IMR-90 (cell line): ENCODE data around the gene INPP5A. TPM values are rescaled to one million over a fixed set of nuclear protein-coding genes. Genes with fewer than 3 reads are reported as not detected.

Experiments
- ATAC-seq: fragments of 200-7000 bp; cut with Tn5 transposase; 2 replicates; pipeline ENCODE4 v1.9.1; 2020; ENCODE audit warnings: low read depth, mild to moderate bottlenecking, moderate library complexity
- BruUV-seq: library from RNA; stranded (reverse); fragments of 400-500 nt; replicated peaks from 2 replicates; lab custom pipeline; 2021; lab: Mats Ljungman, UMichigan
- CTCF ChIA-PET: fragments of 300-600 bp; formaldehyde crosslinking; extraction: SDS; loops from one replicate; lab custom pipeline; 2021; ENCODE audit warnings: antibody characterized with exemption; lab: Yijun Ruan, JAX
- POLR2A ChIA-PET: fragments of 300-600 bp; sonication (Branson Sonifier 250); formaldehyde crosslinking; loops from one replicate; lab custom pipeline; 2022; ENCODE audit warnings: antibody characterized with exemption; ENCODE audit not compliant: unreplicated experiment; lab: Charles Lee
- DNase-seq: peaks from one replicate; pipeline ENCODE4 v3.0.0; 2013
- H2AFZ ChIP-seq: replicated peaks from 2 replicates; pipeline ENCODE3; 2013; ENCODE audit warnings: low read length, mild to moderate bottlenecking; ENCODE audit not compliant: poor library complexity
- H2AK5ac ChIP-seq: 2 replicates; pipeline ENCODE4 v1.6.1; 2013; ENCODE audit warnings: low read depth, low read length, inconsistent platforms
- H2AK9ac ChIP-seq: replicated peaks from 2 replicates; pipeline ENCODE3; 2013; ENCODE audit warnings: mild to moderate bottlenecking, low read depth, low read length, moderate library complexity; ENCODE audit not compliant: poor library complexity
- H2BK120ac ChIP-seq: 2 replicates; pipeline ENCODE4 v1.6.1; 2013; ENCODE audit warnings: low read depth, low read length, inconsistent platforms
- H2BK15ac ChIP-seq: 3 replicates; pipeline ENCODE4 v1.6.1; 2013; ENCODE audit warnings: low read depth, low read length, inconsistent platforms
- H2BK20ac ChIP-seq: 2 replicates; pipeline ENCODE4 v1.6.1; 2013; ENCODE audit warnings: low read depth, mild to moderate bottlenecking, inconsistent platforms, low read length, moderate library complexity
- H2BK5ac ChIP-seq: 2 replicates; pipeline ENCODE4 v1.6.1; 2013; ENCODE audit warnings: mild to moderate bottlenecking, low read depth, low read length, inconsistent platforms; ENCODE audit not compliant: poor library complexity, severe bottlenecking
- H3K14ac ChIP-seq: replicated peaks from 2 replicates; pipeline ENCODE4 v1.6.1; 2013; ENCODE audit warnings: low read depth, low read length, inconsistent platforms
- H3K18ac ChIP-seq: 2 replicates; pipeline ENCODE4 v1.6.1; 2013; ENCODE audit warnings: low read depth, low read length, control low read depth
- H3K23ac ChIP-seq: 2 replicates; pipeline ENCODE4 v1.6.1; 2013; ENCODE audit warnings: low read depth, low read length, inconsistent platforms
- H3K27ac ChIP-seq: 2 replicates; pipeline ENCODE4 v1.5.1; 2013; ENCODE audit warnings: mild to moderate bottlenecking, control low read depth, low read length; ENCODE audit not compliant: insufficient read depth
- H3K27me3 ChIP-seq: 2 replicates; pipeline ENCODE4 v1.6.1; 2013; ENCODE audit warnings: low read length; ENCODE audit not compliant: control insufficient read depth, insufficient read depth
- H3K36me3 ChIP-seq: 2 replicates; pipeline ENCODE4 v1.6.1; 2013; ENCODE audit warnings: low read length, mixed read lengths; ENCODE audit not compliant: control insufficient read depth, insufficient read depth
- H3K4ac ChIP-seq: 2 replicates; pipeline ENCODE4 v1.6.1; 2013; ENCODE audit warnings: low read depth, low read length, inconsistent platforms
- H3K4me1 ChIP-seq: 2 replicates; pipeline ENCODE4 v1.6.1; 2013; ENCODE audit warnings: low read length, mixed read lengths; ENCODE audit not compliant: control insufficient read depth, insufficient read depth
- H3K4me2 ChIP-seq: 2 replicates; pipeline ENCODE4 v1.6.1; 2013; ENCODE audit warnings: low read depth, mild to moderate bottlenecking, control low read depth, low read length, moderate library complexity
- H3K4me3 ChIP-seq: 2 replicates; pipeline ENCODE4 v1.5.1; 2013; ENCODE audit warnings: low read depth, mild to moderate bottlenecking, control low read depth, low read length, moderate library complexity; ENCODE audit not compliant: insufficient read depth
- H3K56ac ChIP-seq: 2 replicates; pipeline ENCODE4 v1.6.1; 2013; ENCODE audit warnings: low read length, inconsistent platforms; ENCODE audit not compliant: insufficient read depth; ENCODE audit errors: extremely low read depth
- H3K79me1 ChIP-seq, 2 experiments: 2 replicates each; pipeline ENCODE4 v1.6.1; 2013; ENCODE audit warnings: low read length in 2 of 2, inconsistent platforms in 1 of 2, low read depth in 1 of 2
- H3K9ac ChIP-seq: 2 replicates; pipeline ENCODE4 v1.6.1; 2013; ENCODE audit warnings: low read depth, low read length, control low read depth
- H3K9me1 ChIP-seq: 2 replicates; pipeline ENCODE4 v1.6.1; 2013; ENCODE audit warnings: low read length, inconsistent platforms; ENCODE audit not compliant: insufficient read depth
- H3K9me3 ChIP-seq: 2 replicates; pipeline ENCODE4 v1.6.1; 2013; ENCODE audit warnings: low read length; ENCODE audit not compliant: control insufficient read depth, insufficient read depth
- H4K20me1 ChIP-seq: 2 replicates; pipeline ENCODE4 v1.6.1; 2013; ENCODE audit warnings: low read length, inconsistent platforms; ENCODE audit not compliant: insufficient read depth
- H4K5ac ChIP-seq: 2 replicates; pipeline ENCODE4 v1.6.1; 2013; ENCODE audit warnings: mild to moderate bottlenecking, low read depth, low read length, control low read depth
- H4K8ac ChIP-seq, 2 experiments: 2 replicates each; pipeline ENCODE4 v1.6.1; 2013; ENCODE audit warnings: low read depth in 2 of 2, low read length in 2 of 2, control low read depth in 1 of 2, inconsistent platforms in 1 of 2
- H4K91ac ChIP-seq: 2 replicates; pipeline ENCODE4 v1.6.1; 2013; ENCODE audit warnings: low read depth, low read length, inconsistent platforms; ENCODE audit not compliant: insufficient read depth
- BHLHE40 ChIP-seq: fragments of 150-350 bp; IDR thresholded peaks from 2 replicates; pipeline ENCODE4 v1.6.1; 2016; ENCODE audit warnings: mild to moderate bottlenecking, low read depth, low read length
- CHD1 ChIP-seq: IDR thresholded peaks from 2 replicates; pipeline ENCODE4 v1.6.1; 2012; ENCODE audit warnings: low read depth, low read length, improper control_type of control experiment
- ELK1 ChIP-seq: fragments of 150-350 bp; IDR thresholded peaks from 2 replicates; pipeline ENCODE4 v1.6.1; 2016; ENCODE audit warnings: low read depth, mild to moderate bottlenecking, low read length, moderate library complexity, borderline replicate concordance
- MAFK ChIP-seq: IDR thresholded peaks from 2 replicates; pipeline ENCODE4 v1.6.1; 2012; ENCODE audit warnings: low read depth, low read length, improper control_type of control experiment
- MAZ ChIP-seq: IDR thresholded peaks from 2 replicates; pipeline ENCODE4 v1.6.1; 2012; ENCODE audit warnings: low read depth, mild to moderate bottlenecking, low read length, improper control_type of control experiment, moderate library complexity, borderline replicate concordance
- MXI1 ChIP-seq: IDR thresholded peaks from 2 replicates; pipeline ENCODE4 v1.6.1; 2012; ENCODE audit warnings: low read depth, mild to moderate bottlenecking, low read length, moderate library complexity, borderline replicate concordance
- NFE2L2 ChIP-seq: fragments of 150-350 bp; IDR thresholded peaks from 2 replicates; pipeline ENCODE4 v1.6.1; 2016; ENCODE audit warnings: low read depth, mild to moderate bottlenecking, low read length
- RAD21 ChIP-seq: IDR thresholded peaks from 2 replicates; pipeline ENCODE4 v1.6.1; 2012; ENCODE audit warnings: low read length, improper control_type of control experiment
- SMC3 ChIP-seq: fragments of 150-350 bp; IDR thresholded peaks from 2 replicates; pipeline ENCODE4 v1.6.1; 2016; ENCODE audit warnings: low read depth, mild to moderate bottlenecking, antibody characterized with exemption, low read length, moderate library complexity
- WGBS, 2 experiments: methylation state at CpG; one replicate each; pipeline versions ENCODE4 v1.1.5 to v1.1.7; 2013; ENCODE audit warnings: missing lambda C conversion rate in 2 of 2; ENCODE audit not compliant: insufficient read length in 1 of 2; ENCODE audit errors: extremely low coverage in 2 of 2; 5-methylcytosine and 5-hydroxymethylcytosine counted together
- dilution Hi-C: fragments of 300-500 bp; cut with HindIII; formaldehyde crosslinking; loops from one replicate; pipeline ENCODE4 v1.14.3; 2018; ENCODE audit warnings: low sequenced_read_pairs; ENCODE audit not compliant: unreplicated experiment
- in situ Hi-C: fragments of 300-500 bp; cut with MboI; formaldehyde crosslinking; loops from 3 replicates; pipeline ENCODE4 v1.14.3; 2019; ENCODE audit warnings: low sequenced_read_pairs, inconsistent platforms, mixed read lengths
- intact Hi-C: fragments of 100-400 bp; cut with micrococcal nuclease; formaldehyde crosslinking; loops from 2 replicates; pipeline ENCODE4 v1.10.0; 2022
- polyA plus RNA-seq, 3 experiments: library from polyadenylated mRNA; depleted of rRNA; stranded (reverse); fragments of >200 nt; gene quantifications; 2 replicates each; pipeline ENCODE4 v1.2.3, GENCODE V29; 2012; ENCODE audit warnings: low replicate concordance in 1 of 3
- total RNA-seq: library from RNA; depleted of rRNA; stranded (reverse); fragments of >200 nt; gene quantifications from 2 replicates; pipeline ENCODE4 v1.2.3, GENCODE V29; 2012
- TF ChIP-seq, protein P1 (sequence below): fragments of 150-350 bp; IDR thresholded peaks from 2 replicates; pipeline ENCODE4 v1.6.1; 2017; ENCODE audit warnings: mild to moderate bottlenecking, antibody characterized with exemption, low read length, low read depth
- TF ChIP-seq, protein P2 (sequence below): conservative IDR thresholded peaks from 2 replicates; pipeline ENCODE4 v1.5.1; 2012; ENCODE audit warnings: mild to moderate bottlenecking, low read depth, low read length, improper control_type of control experiment

The INPP5A gene
- total and polyA plus RNA-seq, 2 of the 4 experiments (the other 2 are of a cell fraction) = 21.4 to 36.7 TPM

DNA sequence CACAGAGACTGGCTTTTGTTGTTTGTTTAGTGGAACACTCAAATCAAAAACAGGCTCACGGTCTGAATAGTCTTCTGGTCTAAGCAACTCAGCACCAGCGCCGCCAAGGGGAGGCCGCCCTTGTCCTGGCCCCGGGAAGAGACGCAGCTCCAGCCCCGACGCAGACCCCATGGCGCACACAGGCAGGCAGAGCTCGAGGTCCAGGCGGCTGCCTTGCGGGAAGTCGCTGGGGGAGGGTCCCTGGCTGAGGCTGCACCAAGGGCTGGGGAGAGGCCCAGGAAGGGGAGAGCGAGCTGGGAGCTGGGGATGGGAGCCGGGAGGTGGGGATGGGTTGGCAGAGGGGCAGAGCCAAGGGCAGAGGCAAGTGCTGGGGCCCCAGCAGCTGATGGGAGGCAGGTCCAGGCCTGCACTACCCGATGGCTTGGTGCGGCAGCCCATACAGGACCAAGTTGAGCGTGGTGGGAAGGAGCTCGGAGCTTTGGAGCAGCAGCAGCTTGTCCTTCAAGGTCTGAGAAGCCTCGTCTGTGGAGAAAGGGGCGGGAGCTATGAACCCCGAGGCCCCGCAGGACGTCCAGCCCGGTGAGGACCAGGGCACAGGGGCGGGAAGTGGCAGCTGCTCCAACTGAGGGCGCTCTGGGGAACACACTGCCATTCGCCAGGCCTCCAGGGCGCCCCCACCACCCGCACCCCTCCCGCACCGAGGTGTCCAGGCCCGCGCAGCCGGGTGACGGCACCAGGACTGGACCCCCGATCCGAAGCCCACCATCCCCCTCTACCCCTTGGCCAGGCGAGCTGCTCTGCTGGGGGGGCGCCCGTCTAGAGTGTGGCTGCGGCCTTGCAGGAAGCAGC lies 271.0 kb downstream of the INPP5A start:
- Histone ChIP-seq H2BK15ac (no peak overlapping the region), H2AFZ (no peak overlapping the region), H3K4ac (no peak overlapping the region), H4K20me1 (no peaks in the 10 kb centered on the region), H3K4me2 (no peak overlapping the region), H3K79me1 (no peaks in the 10 kb centered on the region), H2AK9ac (no peak overlapping the region), H3K4me1 (no peaks in the 10 kb centered on the region), H3K9me3 (no peaks in the 10 kb centered on the region), H2BK120ac (no peak overlapping the region), H4K91ac (no peak overlapping the region), H3K4me3 (no peak overlapping the region), H3K36me3 (no peaks in the 10 kb centered on the region), H3K27ac (no peak overlapping the region), H4K5ac (no peak overlapping the region), H3K18ac (no peak overlapping the region), H3K9ac (no peak overlapping the region), H3K14ac (no peak overlapping the region), H4K8ac (no peak overlapping the region), H3K56ac (no peak overlapping the region), H3K9me1 (no peaks in the 10 kb centered on the region), H2AK5ac (no peak overlapping the region), H3K27me3 (peaks cover 29% of the 10 kb centered on the region; the same call in 1 of the 2 replicates), H2BK20ac (no peak overlapping the region), H2BK5ac (no peak overlapping the region), H3K23ac (no peak overlapping the region)
- BruUV-seq = no TSS peak
- POLR2A ChIA-PET = no interaction called here
- dilution Hi-C loops (no loop called here), in situ Hi-C loops (no loop called here), intact Hi-C loops (no loop called here)
- CTCF ChIA-PET = no interaction called here
- ATAC-seq (no peak), DNase-seq (no peak)
- 34% methylated on average over 18 of the region's 42 CpGs; no CpG with 5 or more reads in 1 of the 2 experiments for WGBS, 2 experiments
- TF ChIP-seq MAFK (no peak), SMC3 (no peak), RAD21 (no peak), CHD1 (no peak), MAZ (no peak), BHLHE40 (no peak), MXI1 (no peak), ELK1 (no peak), NFE2L2 (no peak)
- TF ChIP-seq, protein P1, sequence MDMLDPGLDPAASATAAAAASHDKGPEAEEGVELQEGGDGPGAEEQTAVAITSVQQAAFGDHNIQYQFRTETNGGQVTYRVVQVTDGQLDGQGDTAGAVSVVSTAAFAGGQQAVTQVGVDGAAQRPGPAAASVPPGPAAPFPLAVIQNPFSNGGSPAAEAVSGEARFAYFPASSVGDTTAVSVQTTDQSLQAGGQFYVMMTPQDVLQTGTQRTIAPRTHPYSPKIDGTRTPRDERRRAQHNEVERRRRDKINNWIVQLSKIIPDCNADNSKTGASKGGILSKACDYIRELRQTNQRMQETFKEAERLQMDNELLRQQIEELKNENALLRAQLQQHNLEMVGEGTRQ = no peak
- TF ChIP-seq, protein P2, sequence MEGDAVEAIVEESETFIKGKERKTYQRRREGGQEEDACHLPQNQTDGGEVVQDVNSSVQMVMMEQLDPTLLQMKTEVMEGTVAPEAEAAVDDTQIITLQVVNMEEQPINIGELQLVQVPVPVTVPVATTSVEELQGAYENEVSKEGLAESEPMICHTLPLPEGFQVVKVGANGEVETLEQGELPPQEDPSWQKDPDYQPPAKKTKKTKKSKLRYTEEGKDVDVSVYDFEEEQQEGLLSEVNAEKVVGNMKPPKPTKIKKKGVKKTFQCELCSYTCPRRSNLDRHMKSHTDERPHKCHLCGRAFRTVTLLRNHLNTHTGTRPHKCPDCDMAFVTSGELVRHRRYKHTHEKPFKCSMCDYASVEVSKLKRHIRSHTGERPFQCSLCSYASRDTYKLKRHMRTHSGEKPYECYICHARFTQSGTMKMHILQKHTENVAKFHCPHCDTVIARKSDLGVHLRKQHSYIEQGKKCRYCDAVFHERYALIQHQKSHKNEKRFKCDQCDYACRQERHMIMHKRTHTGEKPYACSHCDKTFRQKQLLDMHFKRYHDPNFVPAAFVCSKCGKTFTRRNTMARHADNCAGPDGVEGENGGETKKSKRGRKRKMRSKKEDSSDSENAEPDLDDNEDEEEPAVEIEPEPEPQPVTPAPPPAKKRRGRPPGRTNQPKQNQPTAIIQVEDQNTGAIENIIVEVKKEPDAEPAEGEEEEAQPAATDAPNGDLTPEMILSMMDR = no peak
